Medulla oblongata (tissue), 1 donor: ENCODE measurements around the gene SESN1.

Source experiments
- DNase-seq: peaks from one replicate; pipeline ENCODE4 v3.0.0-alpha.2; 2015; ENCODE audit errors: extremely low spot score

SESN1 gene

GRCh38 chr6:108961077-108961476, 133.6 kb downstream of the SESN1 start:
- no peak for DNase-seq

DNA sequence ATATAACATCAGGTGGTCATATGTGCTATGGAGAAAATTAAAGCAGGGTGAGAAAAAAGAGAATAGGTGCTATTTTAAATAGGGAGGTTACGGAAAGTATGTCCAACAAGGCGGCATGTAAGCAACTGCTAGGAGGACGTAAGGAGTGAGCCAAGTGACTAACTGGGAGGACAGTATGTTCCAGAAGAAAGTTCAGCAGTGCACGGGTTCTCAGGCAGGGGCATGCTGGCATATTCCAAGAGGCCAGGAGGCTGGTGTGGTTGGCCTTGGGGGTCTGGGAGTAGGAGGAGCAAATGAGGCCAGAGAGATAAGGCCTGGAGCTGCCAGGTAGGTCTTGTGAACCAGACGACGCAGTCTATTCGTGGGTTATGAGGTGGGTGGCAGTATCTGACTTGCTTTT, 134.0 kb downstream of the SESN1 start:
- no peak for DNase-seq

- no peak for DNase-seq
Observed at GRCh38 chr6:108959972-108960582, 134.6 kb downstream of the SESN1 start.

- no peak for DNase-seq
Observed at GRCh38 chr6:108958900-108959770, 135.5 kb downstream of the SESN1 start.

DNA sequence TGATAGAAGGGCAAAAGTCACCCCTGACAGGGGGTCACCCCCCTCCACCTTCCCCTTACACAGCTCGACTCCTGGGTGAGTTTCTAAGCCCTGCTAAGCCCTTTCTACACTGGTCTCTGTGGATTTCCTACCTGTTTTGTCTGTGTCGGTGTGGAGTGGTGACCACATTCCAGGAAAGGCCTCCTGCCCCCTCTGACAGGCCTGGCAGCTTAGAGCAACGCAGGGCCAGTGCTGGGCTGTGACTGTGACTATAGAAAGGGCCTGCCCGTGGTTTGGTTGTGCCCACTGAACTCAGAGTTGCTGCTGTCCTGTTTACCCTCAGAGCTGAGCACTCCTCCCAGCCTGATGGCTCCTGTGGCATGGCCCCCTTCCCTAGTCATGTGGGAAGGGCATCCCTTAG, 137.4 kb downstream of the SESN1 start:
- DNase-seq: no peak

- DNase-seq: no peak
Observed at GRCh38 chr6:108955329-108955949, 139.2 kb downstream of the SESN1 start.

- DNase-seq: no peak
Observed at GRCh38 chr6:108953681-108954080, 141.0 kb downstream of the SESN1 start.

GRCh38 chr6:108952776-108953486, 141.7 kb downstream of the SESN1 start:
- no peak for DNase-seq

DNA sequence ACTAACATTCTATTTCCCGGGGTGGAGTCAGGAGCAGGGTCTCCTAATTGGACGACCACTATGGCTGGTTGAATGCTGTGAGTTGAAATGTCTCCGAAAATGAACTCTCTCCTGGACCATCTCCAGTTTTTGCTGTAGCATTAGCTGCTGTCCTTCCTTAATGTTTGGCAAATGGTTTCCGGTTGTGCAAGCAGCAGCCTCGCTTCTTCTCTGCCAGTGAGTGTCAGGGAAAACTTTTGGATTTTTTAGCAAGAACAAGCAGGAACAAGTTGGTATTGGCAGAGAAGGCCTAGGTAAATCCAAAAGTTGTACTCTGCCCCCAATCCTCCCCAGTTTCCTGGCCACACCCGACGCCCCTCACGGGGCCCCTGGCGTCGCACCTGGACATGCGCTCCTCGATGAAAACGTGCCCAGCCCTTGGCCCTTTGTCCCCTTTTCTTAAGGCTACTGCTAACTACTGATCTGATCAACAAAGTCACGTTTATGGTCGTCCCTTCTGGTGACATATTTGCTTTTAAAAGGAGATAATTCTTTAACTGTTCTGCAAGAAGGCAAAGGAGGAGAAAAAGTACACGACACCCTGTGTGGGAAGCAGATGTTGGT, 143.2 kb downstream of the SESN1 start:
- DNase-seq: no peak

GRCh38 chr6:108948181-108948661, 146.4 kb downstream of the SESN1 start:
- DNase-seq: no peak

DNA sequence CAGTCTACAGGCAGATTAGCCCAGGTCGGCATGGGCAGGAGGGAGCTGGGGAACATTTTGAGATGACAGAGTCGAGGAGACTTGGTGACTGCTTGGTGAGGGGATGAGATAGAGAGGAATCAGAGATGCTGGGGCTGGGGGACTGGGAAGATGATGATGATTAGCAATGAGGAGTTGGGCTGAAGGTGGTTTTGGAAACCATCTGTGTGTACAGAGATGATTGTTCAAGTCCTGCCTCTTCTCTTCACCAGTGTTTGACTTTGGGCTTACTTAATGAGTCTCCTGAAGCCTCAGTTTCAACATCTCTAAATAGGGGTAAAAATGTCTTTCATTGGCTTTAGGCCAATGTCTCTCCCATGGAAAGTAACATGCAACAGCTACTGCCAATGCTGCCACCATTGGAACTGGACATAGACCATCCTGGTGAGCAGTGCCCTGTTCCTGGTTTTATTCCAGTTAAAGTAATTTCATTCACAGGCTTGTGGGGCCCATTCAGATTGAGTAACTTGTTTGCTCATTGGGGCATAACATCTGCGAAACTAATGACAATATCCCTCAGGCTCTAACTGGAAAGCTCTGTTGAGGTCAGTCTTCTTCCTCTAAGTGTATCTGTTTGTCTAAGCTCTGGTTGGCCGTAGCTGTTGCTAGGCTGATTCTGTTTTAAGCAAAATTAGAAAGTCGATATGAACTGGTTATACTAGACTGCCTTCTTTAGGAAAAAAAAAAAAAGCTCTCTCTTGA, 147.4 kb downstream of the SESN1 start:
- DNase-seq: peak; percentile 24

- DNase-seq: no peak
Observed at GRCh38 chr6:108946695-108947094, 148.0 kb downstream of the SESN1 start.

DNA sequence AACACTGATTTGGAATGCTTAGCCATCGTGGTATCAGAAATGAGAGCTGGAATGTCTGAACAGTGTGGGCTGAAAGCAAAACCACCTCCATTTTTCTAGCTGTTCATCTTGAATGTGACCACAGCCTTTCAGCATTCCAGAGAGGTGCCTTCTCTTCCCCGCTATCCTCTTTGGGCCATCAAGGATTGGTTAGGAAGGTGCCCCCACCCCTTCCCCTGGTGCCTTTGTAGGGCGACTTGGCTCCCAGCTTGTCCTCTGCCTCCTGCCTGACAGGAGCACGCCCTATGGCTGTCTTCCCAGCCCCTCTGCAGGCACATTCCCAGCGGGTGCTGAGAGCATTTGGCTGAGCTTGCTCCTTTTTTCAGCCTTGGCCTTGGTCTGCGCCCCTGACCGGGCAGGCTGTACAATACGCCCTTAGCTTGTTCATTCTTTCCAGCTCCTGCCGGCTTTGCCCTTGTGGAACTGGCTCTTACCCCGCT, 148.9 kb downstream of the SESN1 start:
- DNase-seq: peak; percentile 74

DNA sequence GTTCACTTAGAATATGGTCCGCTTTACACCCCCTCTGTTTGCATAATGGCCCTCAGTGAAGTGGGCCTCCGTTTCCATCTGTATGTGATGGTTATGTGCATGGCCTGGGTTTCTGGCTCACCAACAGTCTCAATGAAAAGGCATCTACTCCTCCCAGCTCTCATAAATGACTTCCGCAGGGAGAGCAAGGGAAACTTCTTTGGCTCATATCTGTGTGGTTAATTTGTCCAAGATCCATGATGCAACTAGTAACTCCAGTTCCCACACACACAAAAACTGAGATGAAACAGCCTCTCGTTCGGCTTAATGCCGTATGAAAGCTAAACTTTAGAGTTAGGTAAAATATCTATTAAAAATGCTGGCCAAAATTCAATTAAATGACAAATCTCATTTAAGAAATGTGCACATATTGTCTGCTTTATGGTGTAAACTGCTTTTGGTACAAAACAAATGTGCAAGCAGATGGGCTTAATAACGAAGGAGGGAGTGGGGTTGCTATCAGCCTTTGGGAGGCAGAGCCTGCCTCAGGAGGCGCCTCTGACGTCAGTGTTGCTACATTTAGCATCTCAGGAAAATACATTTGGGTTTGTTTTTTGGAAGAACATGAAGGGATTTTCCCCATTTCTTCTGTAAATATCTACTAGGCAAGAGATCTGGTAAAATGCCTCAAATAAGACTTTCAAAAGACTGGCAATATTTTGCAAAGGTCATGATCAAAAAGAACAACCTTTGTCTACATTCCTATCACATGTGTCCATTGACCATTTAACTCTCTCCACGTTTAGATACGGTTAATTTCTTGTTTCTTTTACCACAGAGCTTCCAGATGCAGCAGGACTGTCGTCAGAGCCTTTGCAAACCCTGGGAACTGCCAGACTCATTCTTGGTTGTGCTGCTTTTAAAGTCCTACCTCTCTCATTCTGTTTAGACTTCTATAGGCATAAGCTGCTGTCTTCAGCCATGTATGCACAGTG, 149.7 kb downstream of the SESN1 start:
- peak; percentile 39 for DNase-seq

DNA sequence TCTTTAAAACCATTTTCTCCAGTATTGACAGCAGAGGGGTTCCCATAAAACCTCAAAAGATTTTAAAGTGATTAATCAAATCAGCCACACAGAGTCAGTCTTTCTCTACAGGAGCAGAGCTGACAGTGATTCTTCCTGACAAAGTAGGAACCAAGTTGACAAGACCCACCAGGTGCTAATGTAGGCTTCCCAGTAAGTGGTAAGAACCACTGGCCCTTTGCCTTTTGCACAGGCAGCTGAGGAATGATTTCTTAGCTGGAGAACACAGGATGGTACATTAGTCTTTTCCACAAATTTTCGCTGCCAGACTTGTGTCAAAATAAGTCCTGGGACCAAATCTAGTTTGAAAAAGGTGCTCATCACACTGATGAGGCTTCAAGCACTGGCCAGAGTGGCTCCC, 150.6 kb downstream of the SESN1 start:
- no peak for DNase-seq

GRCh38 chr6:108942556-108943492, 151.8 kb downstream of the SESN1 start:
- DNase-seq: no peak

DNA sequence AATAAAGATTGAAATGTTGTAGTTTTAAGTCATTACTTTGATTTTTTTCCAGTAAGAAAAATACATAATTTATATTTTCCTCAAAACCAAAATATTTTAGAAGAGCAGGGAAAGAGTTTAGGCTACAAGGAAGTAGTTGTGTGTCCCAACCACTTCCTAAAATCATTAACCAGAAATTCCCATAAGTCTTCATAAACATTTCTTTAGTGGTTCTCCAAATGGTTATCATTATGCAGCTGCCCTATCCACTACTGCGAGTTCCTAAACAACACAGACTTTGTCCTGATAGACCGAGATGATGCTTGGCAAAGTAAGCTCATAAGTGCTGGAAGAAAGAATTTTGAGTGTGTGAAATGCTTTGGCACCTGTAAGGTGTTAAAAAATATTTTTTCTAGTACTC, 152.8 kb downstream of the SESN1 start:
- DNase-seq: no peak

GRCh38 chr6:108941281-108941680, 153.4 kb downstream of the SESN1 start:
- DNase-seq: no peak
